T47D (cell line): ENCODE measurements around the gene C22orf42.
"Not testable (repeated sequence)": the region's sequence is repeated elsewhere in the genome, so short reads cannot be mapped to it uniquely, and the experiment has no call there.

Source experiments
- DNase-seq, 2 experiments: peaks; one replicate each; pipeline versions ENCODE4 v3.0.0 to v3.0.0-alpha.2; 2011 to 2012; ENCODE audit warnings: low read depth in 1 of 2, low spot score in 1 of 2
- JUND ChIP-seq: IDR thresholded peaks from 2 replicates; pipeline ENCODE4 v1.6.1; 2012; ENCODE audit warnings: low read depth
- in situ Hi-C: cut with HindIII; loops from 2 replicates; pipeline ENCODE4 v1.10.0; 2016; ENCODE audit warnings: low sequenced_read_pairs, low pct_unique_long_range_greater_than_20kb

C22orf42 gene

DNA sequence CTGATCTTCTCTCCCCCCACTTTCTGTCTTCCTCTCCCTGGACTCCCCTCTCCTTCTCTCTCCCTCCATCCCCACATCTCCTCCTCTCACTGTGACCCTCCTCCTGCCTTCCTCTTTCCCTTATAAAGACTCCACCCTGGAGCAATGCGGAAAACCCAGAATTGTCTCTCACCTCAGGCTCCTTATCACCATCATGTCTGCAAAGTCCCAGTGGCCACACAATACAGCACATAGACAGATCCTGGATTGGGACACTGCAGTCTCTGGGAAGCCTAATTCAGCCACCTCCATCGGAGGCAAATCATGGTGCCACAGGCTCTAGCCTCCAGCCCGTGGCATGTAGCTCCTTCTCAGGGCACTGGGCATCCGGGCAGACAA is 43.0 kb upstream of the C22orf42 start:
- in situ Hi-C loops = no loop called here
- TF ChIP-seq JUND = no peak
- no peak for DNase-seq

DNA sequence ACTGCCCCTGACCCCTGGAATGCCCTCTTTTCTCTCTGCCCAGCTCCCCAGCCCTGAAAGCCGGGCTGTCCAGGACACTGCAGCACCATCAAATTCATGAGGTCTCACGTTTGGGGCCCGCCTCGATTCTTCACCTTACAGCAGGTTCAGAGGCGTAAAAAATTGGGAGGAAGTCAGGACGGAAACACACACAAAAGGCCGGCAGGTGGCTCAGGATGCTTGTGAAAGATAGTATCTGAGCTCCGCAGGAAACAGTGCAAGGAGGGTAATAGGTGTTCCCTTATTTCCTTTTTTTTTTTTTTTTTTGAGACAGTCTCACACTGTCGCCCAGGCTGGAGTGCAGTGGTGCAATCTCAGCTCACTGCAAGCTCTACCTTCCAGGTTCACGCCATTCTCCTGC is 41.6 kb upstream of the C22orf42 start:
- in situ Hi-C loops = no loop called here

DNA sequence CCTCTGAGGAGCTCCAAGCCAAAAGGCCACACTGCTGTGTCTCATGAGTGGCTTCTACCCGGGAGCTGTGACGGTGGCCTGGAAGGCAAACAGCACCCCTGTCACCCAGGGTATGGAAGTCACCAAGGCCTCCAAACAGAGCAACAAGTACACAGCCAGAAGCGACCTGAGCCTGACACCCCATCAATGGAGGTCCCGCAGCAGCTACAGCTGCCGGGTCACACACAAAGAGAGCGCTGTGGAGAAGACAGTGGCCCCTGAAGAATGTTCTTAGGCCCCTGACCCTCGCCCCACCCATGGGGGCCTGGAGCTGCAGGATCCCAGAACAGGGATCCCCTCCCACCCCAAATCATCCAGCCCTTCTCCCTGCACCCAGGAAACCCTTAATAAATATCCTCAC is 40.9 kb upstream of the C22orf42 start:
- no peak for TF ChIP-seq JUND
- DNase-seq = no peak
- in situ Hi-C loops = no loop called here

More for the DNA sequence above, 41.6 kb upstream of the C22orf42 start:
- DNase-seq = no peak
- no peak for TF ChIP-seq JUND

DNA sequence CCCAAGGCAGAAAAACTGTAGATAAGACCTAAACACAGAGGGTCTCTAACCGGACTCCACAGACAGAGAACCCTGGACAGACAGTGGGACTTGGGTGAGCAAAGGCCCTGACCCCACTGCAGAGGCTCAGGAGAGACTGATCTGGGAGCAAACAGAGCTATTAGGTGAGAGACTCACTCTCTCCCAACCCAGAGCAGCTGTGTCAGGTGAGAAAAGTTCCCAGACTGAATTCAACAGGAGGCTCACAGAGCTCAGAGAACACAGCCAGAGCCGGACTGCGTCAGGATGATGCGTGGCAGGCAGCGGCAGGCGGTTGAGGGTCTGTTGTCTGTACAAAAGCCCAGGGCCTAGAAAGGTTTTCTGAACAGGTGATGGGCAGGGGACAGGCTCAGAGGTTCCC is 40.2 kb upstream of the C22orf42 start:
- in situ Hi-C loops = no loop called here
- DNase-seq = no peak
- no peak for TF ChIP-seq JUND

DNA sequence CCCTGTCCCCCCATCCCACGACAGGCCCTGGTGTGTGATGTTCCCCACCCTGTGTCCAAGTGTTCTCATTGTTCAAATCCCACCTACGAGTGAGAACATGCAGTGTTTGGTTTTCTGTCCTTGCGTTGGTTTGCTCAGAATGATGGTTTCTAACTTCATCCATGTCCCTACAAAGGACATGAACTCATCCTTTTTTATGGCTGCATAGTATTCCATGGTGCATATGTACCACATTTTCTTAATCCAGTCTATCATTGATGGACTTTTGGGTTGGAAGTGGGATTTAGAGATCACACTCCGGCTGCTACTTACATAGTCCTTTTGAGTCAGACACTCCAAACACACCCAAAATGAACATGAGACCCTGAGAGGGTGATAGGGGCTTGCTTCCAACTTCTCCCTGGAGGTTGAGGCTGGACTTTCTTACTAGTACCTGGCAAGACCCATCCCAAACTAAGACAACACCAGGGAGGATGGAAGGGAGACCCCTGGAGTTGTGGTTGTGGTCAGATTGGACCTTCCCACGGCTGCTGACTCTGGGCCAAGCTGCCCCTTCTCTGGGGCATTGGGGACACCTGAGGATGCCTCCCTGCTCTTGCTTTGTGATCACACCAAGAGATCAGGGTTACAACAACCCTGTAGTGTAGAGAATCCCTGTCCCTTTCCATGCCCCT is 38.6 kb upstream of the C22orf42 start:
- in situ Hi-C loops = not testable (repeated sequence)

DNA sequence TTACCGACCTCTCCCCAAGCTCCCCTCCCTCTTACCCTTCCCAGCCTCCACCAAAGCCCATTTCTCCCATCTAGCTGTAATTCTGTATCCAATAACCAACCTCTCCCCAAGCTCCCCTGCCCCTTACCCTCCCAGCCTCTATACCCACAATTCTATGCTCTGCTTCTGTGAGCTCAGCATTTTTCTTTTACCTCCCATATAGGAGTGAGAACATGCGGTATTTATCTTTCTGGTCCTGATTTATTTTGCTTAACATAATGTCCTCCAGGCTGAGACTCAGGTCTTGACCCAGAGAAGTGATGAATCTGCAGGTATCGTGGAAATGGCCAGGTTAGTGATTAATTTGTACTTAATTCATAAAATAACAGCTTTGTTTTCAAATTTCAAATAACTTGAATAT is 36.8 kb upstream of the C22orf42 start:
- in situ Hi-C loops, DNase-seq: not testable (repeated sequence)

More for the DNA sequence above, 38.6 kb upstream of the C22orf42 start:
- DNase-seq = not testable (repeated sequence)

DNA sequence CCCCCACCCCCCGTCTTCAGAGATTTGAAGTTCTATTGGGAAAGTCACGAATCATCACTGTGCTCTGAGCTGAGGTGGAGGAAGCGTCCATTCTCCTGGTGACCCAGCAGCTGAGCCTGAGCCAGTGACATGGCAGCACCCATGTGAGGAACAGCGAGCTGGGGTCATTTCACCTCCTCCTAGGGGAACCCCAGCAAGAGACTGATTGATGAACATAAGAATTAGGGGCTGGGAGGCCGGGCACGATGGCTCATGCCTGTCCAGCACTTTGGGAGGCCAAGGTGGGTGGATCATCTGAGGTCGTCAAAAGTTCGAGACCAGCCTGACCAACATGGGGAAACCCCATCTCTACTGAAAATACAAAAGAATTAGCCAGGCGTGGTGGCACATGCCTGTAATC is 34.2 kb upstream of the C22orf42 start:
- not testable (repeated sequence) for DNase-seq

DNA sequence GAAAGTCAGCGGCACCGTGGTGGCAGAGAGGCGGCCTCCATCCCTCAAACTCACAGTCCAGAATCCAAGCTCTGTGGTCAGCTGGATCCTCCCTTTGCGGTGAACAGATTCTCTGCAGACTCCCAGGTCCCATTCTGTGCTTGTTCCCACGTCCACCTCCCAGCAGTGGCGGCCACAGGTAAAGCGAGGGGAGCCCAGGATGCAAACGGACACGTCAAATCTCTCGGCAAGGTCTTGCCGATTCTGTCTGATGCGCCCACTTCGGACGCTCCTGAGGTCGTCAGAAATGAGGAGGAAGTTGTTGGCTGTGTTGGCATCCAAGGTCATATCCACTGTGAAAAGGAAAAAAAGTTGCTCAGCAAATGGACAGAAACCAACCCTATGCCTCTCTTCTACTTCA is 31.9 kb upstream of the C22orf42 start:
- DNase-seq, in situ Hi-C loops: not testable (repeated sequence)

More for the DNA sequence above, 34.2 kb upstream of the C22orf42 start:
- in situ Hi-C loops = not testable (repeated sequence)

DNA sequence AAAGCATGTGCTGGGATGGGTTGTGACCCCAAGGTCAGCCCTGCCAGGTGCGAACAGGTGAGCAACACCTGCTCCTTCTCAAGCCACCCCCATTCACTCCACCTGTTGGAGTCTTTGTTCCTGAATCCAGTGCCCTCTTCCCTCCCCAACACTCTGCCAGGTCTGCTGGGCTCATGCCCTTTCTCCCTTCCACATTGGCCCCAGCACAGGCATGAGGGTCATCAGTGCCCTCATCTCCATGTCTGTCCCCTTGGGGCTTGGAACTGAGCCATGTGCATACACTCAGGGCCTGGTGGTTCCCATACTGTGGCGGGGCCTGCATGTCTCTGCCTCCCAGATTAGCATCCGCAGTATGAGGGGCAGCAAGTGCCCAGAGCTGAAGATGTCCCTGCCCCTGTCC is 26.7 kb upstream of the C22orf42 start:
- TF ChIP-seq JUND = no peak
- DNase-seq = no peak
- in situ Hi-C loops = no loop called here

DNA sequence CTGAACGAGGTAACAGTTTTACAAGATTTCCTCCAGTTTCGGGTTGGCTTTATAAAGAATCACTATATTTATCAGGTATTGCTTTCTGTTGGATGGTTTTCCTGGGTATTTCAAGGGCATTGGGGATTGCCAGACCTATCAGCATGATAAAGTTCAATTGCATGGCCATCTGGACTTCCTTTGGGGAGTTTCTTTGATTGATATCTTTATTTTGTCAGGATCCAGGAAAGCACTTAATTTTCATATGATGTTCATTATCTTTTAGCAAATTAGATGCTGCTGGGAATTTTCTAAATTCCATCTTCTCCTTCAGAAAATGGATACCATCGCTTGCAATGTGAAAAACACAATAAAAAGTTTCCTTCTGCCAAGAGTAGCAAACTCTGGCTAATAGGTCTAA is 24.5 kb upstream of the C22orf42 start:
- no peak for DNase-seq
- TF ChIP-seq JUND = no peak
- in situ Hi-C loops = no loop called here

DNA sequence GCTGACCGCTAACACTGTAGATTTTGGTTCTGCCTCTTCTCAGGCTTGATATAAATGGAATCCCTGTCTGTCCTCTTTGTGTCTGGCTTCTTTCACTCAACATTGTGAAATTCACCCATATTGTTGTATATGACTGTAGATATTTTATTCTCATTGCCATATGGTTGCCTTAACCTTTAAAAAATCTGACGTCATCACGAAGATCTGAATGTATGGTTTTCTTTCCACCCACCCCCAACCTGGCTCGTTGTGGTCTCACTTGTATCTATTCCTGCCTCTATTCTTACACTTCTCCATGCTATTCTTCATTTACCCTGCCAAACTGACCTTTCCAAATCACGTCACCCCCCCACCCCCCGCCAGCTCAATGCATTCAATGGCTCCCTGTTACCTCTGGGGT is 21.9 kb upstream of the C22orf42 start:
- no peak for TF ChIP-seq JUND
- DNase-seq = no peak
- in situ Hi-C loops = no loop called here

DNA sequence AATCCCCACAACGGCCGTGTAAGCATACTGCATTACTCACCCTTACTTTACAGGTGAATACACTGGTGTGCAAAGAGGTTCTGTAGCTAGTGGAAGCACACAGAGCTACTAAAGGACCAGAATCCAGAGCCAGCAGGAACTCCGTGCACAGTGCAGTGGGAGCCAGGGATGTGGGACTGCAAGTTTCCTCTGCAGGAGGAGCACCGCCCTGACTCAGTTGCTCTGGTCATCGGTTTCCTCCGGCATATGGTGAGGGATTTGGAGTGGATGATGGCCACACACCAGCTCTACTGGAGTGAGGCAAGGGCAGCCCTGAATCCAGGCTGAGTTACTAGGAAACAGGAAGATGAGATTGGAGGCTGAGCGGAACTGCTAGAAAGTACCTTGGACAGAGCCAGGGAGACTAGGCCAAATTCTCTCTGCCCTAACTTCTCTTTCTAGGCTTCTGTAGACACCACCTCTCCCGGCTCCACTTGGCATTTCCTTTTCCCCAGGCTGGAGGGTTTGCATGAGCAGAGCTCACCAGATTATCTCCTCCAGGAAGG is 18.2 kb upstream of the C22orf42 start:
- no peak for TF ChIP-seq JUND
- in situ Hi-C loops = no loop called here
- peak in 1 of 2 experiments; percentile 15 for DNase-seq

DNA sequence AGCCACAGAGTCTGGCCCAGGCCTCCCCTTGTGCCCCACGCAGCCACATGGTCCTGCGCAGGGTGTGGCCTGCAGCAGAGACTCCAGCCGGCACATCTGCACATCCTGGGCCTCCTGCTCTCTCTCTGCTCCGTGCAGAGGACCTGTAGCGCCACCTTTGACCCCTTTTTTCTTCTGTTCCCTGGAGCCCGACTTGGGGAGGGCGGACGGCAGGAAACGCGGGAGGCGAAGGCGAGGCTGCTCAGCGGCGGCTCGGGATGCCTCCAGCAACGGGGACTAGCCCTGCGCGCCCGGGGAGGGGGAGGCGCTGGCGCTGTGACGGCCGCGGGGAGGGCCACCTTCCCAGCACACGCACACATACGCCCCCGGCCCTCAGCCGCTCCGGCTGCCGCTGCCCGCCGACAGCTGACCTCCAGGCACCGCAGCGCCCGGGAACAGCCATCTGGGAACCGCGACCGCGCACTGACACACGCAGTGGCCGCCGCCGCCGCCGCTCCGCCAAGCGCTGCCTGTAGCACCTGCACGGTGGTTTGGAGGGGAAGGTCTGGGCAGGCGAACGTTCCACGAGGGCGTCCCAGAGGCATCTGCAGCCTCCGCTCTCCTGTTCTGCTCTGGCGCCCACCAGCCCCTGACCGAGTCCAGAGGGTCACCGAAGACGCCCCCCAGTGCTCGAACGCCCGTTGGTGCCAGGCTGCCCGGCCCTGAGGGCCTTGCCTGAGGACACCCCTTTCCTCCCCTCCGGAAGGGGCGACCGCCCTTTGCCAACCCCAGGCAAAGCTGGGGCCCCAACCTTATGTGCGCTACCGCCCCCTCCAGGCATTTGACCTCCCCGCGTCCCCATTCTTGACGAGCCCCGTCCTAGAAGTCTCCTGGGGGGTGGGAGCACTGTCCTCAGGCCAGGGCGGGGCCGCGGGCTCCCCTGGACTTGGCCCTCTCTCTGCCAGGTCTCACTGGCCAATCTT is 16.9 kb upstream of the C22orf42 start:
- in situ Hi-C loops = no loop called here
- no peak for DNase-seq
- no peak for TF ChIP-seq JUND

DNA sequence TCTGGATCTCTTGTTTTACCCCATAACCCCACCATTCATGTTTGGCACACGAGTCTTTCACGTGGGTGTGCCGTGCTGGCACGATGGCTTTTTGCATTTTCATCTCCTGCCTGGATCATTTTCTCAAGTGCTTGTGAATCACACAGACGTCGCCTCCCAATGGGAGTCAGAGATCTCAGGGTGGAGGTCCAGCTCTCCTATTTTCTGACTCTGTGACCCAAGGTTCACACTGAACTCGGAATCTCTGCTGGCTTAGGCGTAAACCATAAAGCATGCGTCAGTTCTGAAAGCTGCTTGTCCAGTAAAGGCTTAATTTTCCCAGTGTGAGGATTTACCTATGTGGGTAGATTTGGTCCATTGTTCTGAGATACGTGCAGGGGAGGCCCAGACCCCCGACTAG is 16.0 kb upstream of the C22orf42 start:
- no peak for DNase-seq
- in situ Hi-C loops = no loop called here
- no peak for TF ChIP-seq JUND
